ENCODE measurements around the gene FXYD6. TPM values are rescaled to one million over a fixed set of nuclear protein-coding genes. Genes with fewer than 3 reads are reported as not detected.

Gene FXYD6
- polyA plus RNA-seq, 1 of the 3 experiments (the other 2 are of a cell fraction) = 1.4 TPM

DNA sequence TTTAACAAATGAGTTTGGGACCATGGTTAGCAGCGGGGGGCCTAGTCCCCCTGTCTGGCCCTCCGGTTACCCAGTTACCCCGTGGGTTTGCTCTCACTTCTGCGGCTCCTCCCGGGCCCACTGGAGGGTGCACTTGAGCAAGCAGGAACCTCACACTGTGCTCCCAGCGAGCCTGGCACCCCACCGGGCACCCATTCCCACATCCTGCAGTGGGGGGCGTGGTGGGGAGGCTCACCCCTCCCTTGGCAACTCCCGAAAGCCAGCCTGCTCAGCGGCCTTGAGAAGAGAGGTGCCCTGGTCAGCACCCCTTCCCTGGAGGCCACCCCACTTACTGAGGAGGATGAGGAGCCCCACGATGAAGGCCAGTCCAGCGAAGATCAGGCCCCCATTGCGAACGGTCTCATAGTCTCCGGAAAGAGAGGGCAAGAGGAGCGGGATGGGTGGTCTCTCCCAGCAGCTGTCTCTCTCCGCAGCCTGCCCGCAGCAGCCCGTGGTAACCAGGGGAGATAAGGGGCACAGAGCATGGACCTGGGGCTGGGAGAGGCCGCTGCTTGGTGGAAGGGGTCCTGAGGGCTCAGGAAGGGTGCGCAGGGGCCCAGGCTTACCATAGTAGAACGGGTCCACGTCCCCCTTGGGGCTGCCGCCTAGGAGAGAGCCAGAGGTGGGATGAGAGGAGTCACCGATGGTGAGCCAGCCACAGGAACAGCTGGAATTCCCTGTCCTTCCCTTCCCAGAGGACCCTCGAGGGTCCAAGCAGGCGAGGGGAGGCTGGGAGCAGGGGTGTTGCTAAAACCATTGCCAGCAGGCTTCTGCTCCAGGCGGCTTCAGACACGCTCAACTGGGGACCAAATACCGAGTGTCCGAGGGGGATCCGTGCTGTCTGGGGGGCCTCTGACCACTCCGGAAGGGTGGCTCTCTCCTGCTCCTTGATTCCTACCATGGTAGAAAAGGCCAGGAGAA, 54.1 kb downstream of the FXYD6 start:
- Histone ChIP-seq H3K4me3 (ENCODE audit: low read depth in 2 of 2, low read length in 1 of 2) (no peak overlapping the region; a peak in 1 of 4 replicates), H3K9me2 (no peaks in the 10 kb centered on the region), H3K79me2 (ENCODE audit: insufficient read depth) (no peaks in the 10 kb centered on the region), H2AFZ (ENCODE audit: low read depth) (no peak overlapping the region), H3F3A (replicated peaks; ENCODE audit: insufficient read depth) (no peaks in the 10 kb centered on the region), H3K4me1 (ENCODE audit: control insufficient read depth in 1 of 2, insufficient read depth in 2 of 2, low read depth in 1 of 2, low read length in 1 of 2) (peaks cover 0 to 3% of the 10 kb centered on the region in 2 experiments; a peak in 1 of 4 replicates), H3K9me3 (no peaks in the 10 kb centered on the region), H4K20me1 (ENCODE audit: insufficient read depth) (no peaks in the 10 kb centered on the region), H3K36me3 (replicated peaks in 1 of 2; ENCODE audit: control insufficient read depth in 1 of 2, insufficient read depth in 2 of 2, low read length in 1 of 2) (no peaks in the 10 kb centered on the region), H3K27ac (ENCODE audit: low read depth in 2 of 2, low read length in 1 of 2) (no peak overlapping the region), H3K27me3 (ENCODE audit: insufficient read depth) (no peaks in the 10 kb centered on the region), H3K9ac (no peak overlapping the region), H3K4me2 (no peak overlapping the region)
- TF ChIP-seq, protein P1, sequence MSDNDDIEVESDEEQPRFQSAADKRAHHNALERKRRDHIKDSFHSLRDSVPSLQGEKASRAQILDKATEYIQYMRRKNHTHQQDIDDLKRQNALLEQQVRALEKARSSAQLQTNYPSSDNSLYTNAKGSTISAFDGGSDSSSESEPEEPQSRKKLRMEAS (IDR thresholded peaks at IDR 0.05; ENCODE audit: low read depth) = no peak
- TF ChIP-seq RFX5 (IDR thresholded peaks at IDR 0.05; ENCODE audit: low read length) (no peak), GATA2 (CRISPR knock-in tag; IDR thresholded peaks at IDR 0.05) (no peak), SMC3 (IDR thresholded peaks at IDR 0.05; ENCODE audit: low read depth, low read length) (peak; percentile 34; the same call in 1 of the 2 replicates), RCOR1 (IDR thresholded peaks at IDR 0.05; ENCODE audit: low read length) (no peak), RAD21 (IDR thresholded peaks at IDR 0.05; ENCODE audit: low read length) (peak; percentile 52)
- TF ChIP-seq, protein P2, sequence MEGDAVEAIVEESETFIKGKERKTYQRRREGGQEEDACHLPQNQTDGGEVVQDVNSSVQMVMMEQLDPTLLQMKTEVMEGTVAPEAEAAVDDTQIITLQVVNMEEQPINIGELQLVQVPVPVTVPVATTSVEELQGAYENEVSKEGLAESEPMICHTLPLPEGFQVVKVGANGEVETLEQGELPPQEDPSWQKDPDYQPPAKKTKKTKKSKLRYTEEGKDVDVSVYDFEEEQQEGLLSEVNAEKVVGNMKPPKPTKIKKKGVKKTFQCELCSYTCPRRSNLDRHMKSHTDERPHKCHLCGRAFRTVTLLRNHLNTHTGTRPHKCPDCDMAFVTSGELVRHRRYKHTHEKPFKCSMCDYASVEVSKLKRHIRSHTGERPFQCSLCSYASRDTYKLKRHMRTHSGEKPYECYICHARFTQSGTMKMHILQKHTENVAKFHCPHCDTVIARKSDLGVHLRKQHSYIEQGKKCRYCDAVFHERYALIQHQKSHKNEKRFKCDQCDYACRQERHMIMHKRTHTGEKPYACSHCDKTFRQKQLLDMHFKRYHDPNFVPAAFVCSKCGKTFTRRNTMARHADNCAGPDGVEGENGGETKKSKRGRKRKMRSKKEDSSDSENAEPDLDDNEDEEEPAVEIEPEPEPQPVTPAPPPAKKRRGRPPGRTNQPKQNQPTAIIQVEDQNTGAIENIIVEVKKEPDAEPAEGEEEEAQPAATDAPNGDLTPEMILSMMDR (IDR thresholded peaks at IDR 0.05) = peak; percentile 50
- DNase-seq = peak; percentile 74
- CTCF ChIA-PET = interaction anchor here (0.9 to 25.9 kb wide), 18 partner anchors 8 to 435 kb away, joined by 3 to 481 read pairs (median 5); no protein-coding TSS in a partner anchor
- 56% methylated on average over 13 of the region's 33 CpGs for WGBS (ENCODE audit: low lambda C conversion rate)
- POLR2A ChIA-PET = no interaction called here

DNA sequence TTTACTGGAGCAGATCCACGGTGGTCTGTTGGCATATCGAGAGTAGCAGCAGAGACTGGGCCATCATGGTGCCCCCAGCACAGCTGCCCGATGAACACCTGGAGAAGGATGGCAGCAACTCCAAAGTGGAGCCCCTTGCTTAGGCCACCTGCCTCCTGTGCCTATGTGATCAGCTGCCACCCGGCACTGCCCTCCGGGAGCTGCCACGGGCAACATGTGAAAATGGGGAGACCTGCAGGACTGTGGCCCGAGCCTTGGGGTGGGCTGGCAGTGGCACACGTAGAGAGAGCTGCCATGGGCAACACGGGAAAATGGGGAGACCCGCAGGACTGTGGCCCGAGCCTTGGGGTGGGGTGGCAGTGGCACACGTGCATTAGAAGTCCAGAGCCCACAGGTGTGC, 55.0 kb downstream of the FXYD6 start:
- DNase-seq = no peak
- TF ChIP-seq JUND (IDR thresholded peaks at IDR 0.05) = no peak
- TF ChIP-seq, protein P2 (IDR thresholded peaks at IDR 0.05) = no peak
- TF ChIP-seq YY1 (IDR thresholded peaks at IDR 0.05; ENCODE audit: low read depth) = no peak
- TF ChIP-seq RXRA (IDR thresholded peaks at IDR 0.05; ENCODE audit: borderline replicate concordance, low read depth) = no peak
- TF ChIP-seq EZH2phosphoT487 (IDR thresholded peaks at IDR 0.05; ENCODE audit: borderline replicate concordance, low read depth) = no peak
- TF ChIP-seq RAD21 (IDR thresholded peaks at IDR 0.05; ENCODE audit: low read length) = no peak
- TF ChIP-seq RCOR1 (IDR thresholded peaks at IDR 0.05; ENCODE audit: low read length) = no peak
- no peak for TF ChIP-seq CHD2 (IDR thresholded peaks at IDR 0.05; ENCODE audit: low read length, partially characterized antibody)
- no peak for TF ChIP-seq NFIC (IDR thresholded peaks at IDR 0.05; ENCODE audit: borderline replicate concordance)
- no peak overlapping the region for H3K4me2 ChIP-seq

More for the DNA sequence above, 55.0 kb downstream of the FXYD6 start:
- WGBS (ENCODE audit: low lambda C conversion rate) = 46% methylated on average over 7 of the region's 12 CpGs
- Histone ChIP-seq H3K4me1 (ENCODE audit: control insufficient read depth in 1 of 2, insufficient read depth in 2 of 2, low read depth in 1 of 2, low read length in 1 of 2) (peaks cover 0 to 12% of the 10 kb centered on the region in 2 experiments; a peak in 1 of 4 replicates), H3K9ac (no peak overlapping the region), H2AFZ (ENCODE audit: low read depth) (no peak overlapping the region), H3K79me2 (ENCODE audit: insufficient read depth) (no peaks in the 10 kb centered on the region), H3K36me3 (replicated peaks in 1 of 2; ENCODE audit: control insufficient read depth in 1 of 2, insufficient read depth in 2 of 2, low read length in 1 of 2) (no peaks in the 10 kb centered on the region), H3K9me2 (no peaks in the 10 kb centered on the region), H3K9me3 (no peaks in the 10 kb centered on the region), H3F3A (replicated peaks; ENCODE audit: insufficient read depth) (no peaks in the 10 kb centered on the region), H3K27ac (ENCODE audit: low read depth in 2 of 2, low read length in 1 of 2) (no peak overlapping the region), H3K4me3 (ENCODE audit: low read depth in 2 of 2, low read length in 1 of 2) (no peak overlapping the region), H3K27me3 (ENCODE audit: insufficient read depth) (no peaks in the 10 kb centered on the region), H4K20me1 (ENCODE audit: insufficient read depth) (no peaks in the 10 kb centered on the region)
- ChIA-PET POLR2A (no interaction called here), CTCF (interaction anchor here (0.6 to 25.9 kb wide), 9 partner anchors 12 to 395 kb away, joined by 3 to 481 read pairs (median 8); no protein-coding TSS in a partner anchor)
